ENCODE measurements around the gene DCLRE1C.

GRCh38 chr10:14952851-14953423 is 959 bp downstream of the DCLRE1C start:
- TF ChIP-seq POLR2AphosphoS5 (IDR thresholded peaks at IDR 0.05; ENCODE audit: low read depth, low read length), result no peak
- TF ChIP-seq POLR2A (IDR thresholded peaks at IDR 0.05; ENCODE audit: low read depth, low read length), result no peak

Measured in GM12892 (cell line).